Left renal cortex interstitium (tissue), 4 donors: ENCODE results near the gene ADAMTSL1. TPM values are rescaled to one million over a fixed set of nuclear protein-coding genes. Genes with fewer than 3 reads are reported as not detected.

Experiments used
- DNase-seq, 4 donors: peaks; one replicate each; pipeline ENCODE4 v3.0.0-alpha.2; 2013; ENCODE audit warnings: low read depth in 4 of 4, low spot score in 2 of 4, missing footprints in 1 of 4
- polyA plus RNA-seq, 4 donors: library from polyadenylated mRNA; unstranded; fragments of 120-200 nt; gene quantifications; one replicate each; pipeline ENCODE4 v1.2.1, GENCODE V29; 2013; ENCODE audit not compliant: insufficient read length in 4 of 4

ADAMTSL1 gene
- polyA plus RNA-seq, 4 donors = 9.6 to 18.9 (median 16.3) TPM

- no peak for DNase-seq
Observed at GRCh38 chr9:18545636-18546360, 71.8 kb downstream of the ADAMTSL1 start.

- DNase-seq = no peak
Observed at GRCh38 chr9:18548456-18548855, 74.5 kb downstream of the ADAMTSL1 start.

GRCh38 chr9:18549772-18550171 is 75.8 kb downstream of the ADAMTSL1 start:
- no peak for DNase-seq

GRCh38 chr9:18550286-18550685 is 76.3 kb downstream of the ADAMTSL1 start:
- DNase-seq = no peak

GRCh38 chr9:18554244-18554643 is 80.3 kb downstream of the ADAMTSL1 start:
- no peak for DNase-seq

- DNase-seq = no peak
Observed at GRCh38 chr9:18555105-18555883, 81.3 kb downstream of the ADAMTSL1 start.

- DNase-seq = no peak
Observed at GRCh38 chr9:18564018-18564880, 90.3 kb downstream of the ADAMTSL1 start.

- DNase-seq = no peak
Observed at GRCh38 chr9:18566121-18566520, 92.2 kb downstream of the ADAMTSL1 start.

- DNase-seq = no peak
Observed at GRCh38 chr9:18568973-18569372, 95.0 kb downstream of the ADAMTSL1 start.

GRCh38 chr9:18569941-18570630 is 96.1 kb downstream of the ADAMTSL1 start:
- DNase-seq = no peak

- no peak for DNase-seq
Observed at GRCh38 chr9:18573021-18573556, 99.1 kb downstream of the ADAMTSL1 start.

GRCh38 chr9:18575686-18576085 is 101.7 kb downstream of the ADAMTSL1 start:
- DNase-seq = no peak

GRCh38 chr9:18579536-18579935 is 105.6 kb downstream of the ADAMTSL1 start:
- no peak for DNase-seq

GRCh38 chr9:18580151-18580550 is 106.2 kb downstream of the ADAMTSL1 start:
- DNase-seq = no peak

- DNase-seq = no peak
Observed at GRCh38 chr9:18585996-18586395, 112.0 kb downstream of the ADAMTSL1 start.

- no peak for DNase-seq
Observed at GRCh38 chr9:18588002-18588401, 114.0 kb downstream of the ADAMTSL1 start.

- DNase-seq = no peak
Observed at GRCh38 chr9:18591261-18591660, 117.3 kb downstream of the ADAMTSL1 start.

GRCh38 chr9:18594837-18595236 is 120.9 kb downstream of the ADAMTSL1 start:
- no peak for DNase-seq

- DNase-seq = no peak
Observed at GRCh38 chr9:18595597-18595996, 121.6 kb downstream of the ADAMTSL1 start.

- no peak for DNase-seq
Observed at GRCh38 chr9:18596920-18597319, 123.0 kb downstream of the ADAMTSL1 start.
